Cardiac muscle cell (in vitro differentiated cells and primary cell): ENCODE measurements around the gene IFT81. TPM values are rescaled to one million over a fixed set of nuclear protein-coding genes. Genes with fewer than 3 reads are reported as not detected.

Experiments
- DNase-seq, 2 donors: peaks; one replicate each; pipeline versions ENCODE4 v3.0.0 to v3.0.0-alpha.2; 2010 to 2017; ENCODE audit warnings: low read depth in 1 of 2, low spot score in 1 of 2
- H3K27ac ChIP-seq: fragments of 200-600 bp; sonication (generic); 2 replicates; pipeline ENCODE4 v1.5.1; 2016
- H3K27me3 ChIP-seq: fragments of 200-600 bp; sonication (generic); 2 replicates; pipeline ENCODE4 v1.6.0; 2016; ENCODE audit warnings: control low read depth
- H3K36me3 ChIP-seq: fragments of 200-600 bp; sonication (generic); 2 replicates; pipeline ENCODE4 v1.5.1; 2016; ENCODE audit warnings: control low read depth
- H3K4me1 ChIP-seq: fragments of 200-600 bp; sonication (generic); 2 replicates; pipeline ENCODE4 v1.8.1; 2017; ENCODE audit warnings: low read depth, mild to moderate bottlenecking, mixed run types
- H3K4me3 ChIP-seq: fragments of 200-600 bp; sonication (generic); 2 replicates; pipeline ENCODE4 v1.5.1; 2016; ENCODE audit warnings: mild to moderate bottlenecking
- H3K9me3 ChIP-seq: fragments of 200-600 bp; sonication (generic); 2 replicates; pipeline ENCODE4 v1.5.1; 2017; ENCODE audit warnings: low read depth, mild to moderate bottlenecking, control low read depth
- polyA plus RNA-seq: library from polyadenylated mRNA; unstranded; fragments of >200 nt; fragmentation: Nextera tagmentation; extraction: Ambion mirVana; gene quantifications from 2 replicates; pipeline ENCODE4 v1.2.1, GENCODE V29; 2016
- total RNA-seq: library from RNA; depleted of rRNA; stranded (reverse); fragments of >200 nt; gene quantifications from 2 replicates; pipeline ENCODE4 v1.2.3, GENCODE V29; 2016
- TF ChIP-seq, protein P1 (sequence below): IDR thresholded peaks from 2 replicates; pipeline ENCODE4 v1.5.1; 2012; ENCODE audit warnings: low read depth, mild to moderate bottlenecking, low read length

IFT81 gene
- total and polyA plus RNA-seq, 2 experiments from 2014 or later, result 30.0 to 42.6 TPM

DNA sequence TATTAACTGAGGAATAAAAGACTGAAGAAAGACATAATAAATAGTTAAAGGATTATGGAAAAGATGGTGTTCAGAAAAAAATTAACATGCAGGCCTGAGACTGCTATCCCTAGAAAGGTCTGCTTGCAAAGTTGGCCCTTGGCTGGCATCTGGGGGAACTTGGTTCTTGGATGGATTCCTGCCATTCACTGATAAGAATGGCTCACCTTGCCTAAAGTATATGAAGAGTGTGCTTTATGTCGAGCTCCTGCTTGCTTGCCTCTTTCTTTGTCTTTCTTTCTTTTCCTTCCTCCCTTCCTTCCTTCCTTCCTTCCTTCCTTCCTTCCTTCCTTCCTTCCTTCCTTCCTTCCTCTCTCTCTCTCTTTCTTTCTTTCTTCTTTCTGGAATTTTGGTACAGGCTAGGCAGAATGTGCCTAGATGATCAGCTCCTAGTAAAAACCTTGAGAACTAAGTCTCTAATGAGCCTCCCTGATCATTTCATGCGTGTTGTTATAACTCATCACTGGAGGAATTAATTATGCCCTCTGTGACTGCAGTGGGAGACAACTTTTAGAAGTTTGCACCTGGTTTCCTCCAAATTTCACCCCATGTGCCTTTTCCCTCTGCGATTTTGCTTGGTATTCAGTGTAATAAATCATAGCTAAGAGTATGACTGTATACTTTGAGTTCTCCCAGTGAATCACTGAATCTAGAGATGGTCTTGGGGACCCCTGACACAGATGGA is 44.7 kb downstream of the IFT81 start:
- peaks cover 16% of the 10 kb centered on the region for H3K4me1 ChIP-seq
- TF ChIP-seq, protein P1, sequence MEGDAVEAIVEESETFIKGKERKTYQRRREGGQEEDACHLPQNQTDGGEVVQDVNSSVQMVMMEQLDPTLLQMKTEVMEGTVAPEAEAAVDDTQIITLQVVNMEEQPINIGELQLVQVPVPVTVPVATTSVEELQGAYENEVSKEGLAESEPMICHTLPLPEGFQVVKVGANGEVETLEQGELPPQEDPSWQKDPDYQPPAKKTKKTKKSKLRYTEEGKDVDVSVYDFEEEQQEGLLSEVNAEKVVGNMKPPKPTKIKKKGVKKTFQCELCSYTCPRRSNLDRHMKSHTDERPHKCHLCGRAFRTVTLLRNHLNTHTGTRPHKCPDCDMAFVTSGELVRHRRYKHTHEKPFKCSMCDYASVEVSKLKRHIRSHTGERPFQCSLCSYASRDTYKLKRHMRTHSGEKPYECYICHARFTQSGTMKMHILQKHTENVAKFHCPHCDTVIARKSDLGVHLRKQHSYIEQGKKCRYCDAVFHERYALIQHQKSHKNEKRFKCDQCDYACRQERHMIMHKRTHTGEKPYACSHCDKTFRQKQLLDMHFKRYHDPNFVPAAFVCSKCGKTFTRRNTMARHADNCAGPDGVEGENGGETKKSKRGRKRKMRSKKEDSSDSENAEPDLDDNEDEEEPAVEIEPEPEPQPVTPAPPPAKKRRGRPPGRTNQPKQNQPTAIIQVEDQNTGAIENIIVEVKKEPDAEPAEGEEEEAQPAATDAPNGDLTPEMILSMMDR, result no peak
- H3K9me3 ChIP-seq, result no peaks in the 10 kb centered on the region
- H3K27me3 ChIP-seq, result no peaks in the 10 kb centered on the region
- peaks cover 15% of the 10 kb centered on the region for H3K36me3 ChIP-seq
- no peak overlapping the region for H3K4me3 ChIP-seq
- no peak overlapping the region for H3K27ac ChIP-seq
- DNase-seq, result no peak

DNA sequence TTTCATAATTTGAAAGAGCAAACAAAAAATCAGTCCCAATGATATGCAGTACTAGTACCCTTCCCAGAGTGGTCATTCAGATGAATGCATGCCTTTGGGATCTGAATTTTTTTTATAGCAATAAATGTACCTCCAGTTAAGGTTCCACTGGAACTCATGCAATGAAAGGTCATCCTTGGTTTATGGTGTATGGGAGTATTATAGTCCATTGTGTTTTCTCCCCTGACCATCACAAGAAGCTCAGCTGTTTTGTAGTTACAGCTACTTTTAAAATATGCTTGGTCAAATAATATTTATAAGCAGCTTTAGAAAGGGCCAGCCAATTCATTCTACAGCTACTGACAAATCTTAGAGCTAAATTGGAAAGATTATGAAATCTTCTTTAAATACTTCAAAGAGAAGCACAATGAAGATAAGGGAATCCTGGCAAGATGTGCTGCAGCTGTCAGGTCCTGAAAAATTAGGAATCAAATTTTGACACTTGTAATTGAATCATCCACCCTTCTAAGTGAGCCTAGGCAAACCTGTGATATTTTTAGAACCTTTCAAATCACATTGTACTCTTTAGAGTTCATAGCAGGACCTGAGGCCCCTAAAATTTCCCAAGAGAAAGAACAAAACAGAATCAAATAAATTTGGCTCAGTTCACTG is 46.5 kb downstream of the IFT81 start:
- DNase-seq, result no peak
- H3K27ac ChIP-seq, result peak overlapping the region; percentile 63
- TF ChIP-seq, protein P1, result no peak
- H3K9me3 ChIP-seq, result no peaks in the 10 kb centered on the region
- H3K4me1 ChIP-seq, result peaks cover 16% of the 10 kb centered on the region
- peaks cover 5% of the 10 kb centered on the region for H3K36me3 ChIP-seq
- H3K4me3 ChIP-seq, result no peak overlapping the region
- no peaks in the 10 kb centered on the region for H3K27me3 ChIP-seq

DNA sequence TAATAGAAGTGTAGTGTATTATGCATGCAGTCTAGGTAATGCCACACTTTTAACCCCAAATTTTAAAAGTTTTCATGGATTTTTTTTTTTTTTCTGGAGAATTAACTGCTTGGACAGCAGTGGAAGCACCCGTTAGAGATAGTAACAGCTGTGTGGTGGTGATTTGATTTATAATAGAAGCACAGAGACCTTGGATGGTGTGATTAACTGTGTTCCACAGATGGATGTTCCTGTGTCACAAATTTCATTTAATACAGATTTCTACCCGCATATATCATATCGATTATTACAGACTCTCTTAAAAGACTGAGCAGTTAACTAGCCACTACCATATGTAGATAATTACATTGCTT is 47.0 kb downstream of the IFT81 start:
- TF ChIP-seq, protein P1, result no peak
- Histone ChIP-seq H3K4me3 (no peak overlapping the region), H3K27ac (peak overlapping the region; percentile 63), H3K27me3 (no peaks in the 10 kb centered on the region), H3K9me3 (no peaks in the 10 kb centered on the region), H3K36me3 (peaks cover 5% of the 10 kb centered on the region), H3K4me1 (peaks cover 16% of the 10 kb centered on the region)
- DNase-seq, result no peak

DNA sequence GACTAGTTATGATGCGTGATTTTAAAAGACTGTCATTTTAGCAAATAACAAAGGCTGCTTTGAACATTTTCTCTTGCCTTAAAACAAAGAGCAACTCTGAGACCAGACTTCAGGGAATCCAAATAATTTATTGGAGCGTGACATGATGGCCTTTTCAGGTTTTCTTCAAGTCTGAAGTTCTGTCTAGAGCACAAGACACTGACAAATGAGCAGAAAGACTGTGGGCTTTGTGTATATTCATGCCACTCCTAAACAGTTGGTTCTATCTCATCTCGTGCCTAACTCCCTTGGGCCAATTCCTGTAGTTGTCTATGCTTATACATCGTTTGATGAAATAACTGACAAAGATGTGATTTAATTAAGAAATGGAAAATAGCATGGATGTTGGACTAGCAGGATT is 47.5 kb downstream of the IFT81 start:
- Histone ChIP-seq H3K4me3 (no peak overlapping the region), H3K9me3 (no peaks in the 10 kb centered on the region), H3K4me1 (peaks cover 19% of the 10 kb centered on the region), H3K27me3 (no peaks in the 10 kb centered on the region), H3K27ac (peak overlapping the region; percentile 63), H3K36me3 (peaks cover 5% of the 10 kb centered on the region)
- no peak for DNase-seq
- TF ChIP-seq, protein P1, result no peak

DNA sequence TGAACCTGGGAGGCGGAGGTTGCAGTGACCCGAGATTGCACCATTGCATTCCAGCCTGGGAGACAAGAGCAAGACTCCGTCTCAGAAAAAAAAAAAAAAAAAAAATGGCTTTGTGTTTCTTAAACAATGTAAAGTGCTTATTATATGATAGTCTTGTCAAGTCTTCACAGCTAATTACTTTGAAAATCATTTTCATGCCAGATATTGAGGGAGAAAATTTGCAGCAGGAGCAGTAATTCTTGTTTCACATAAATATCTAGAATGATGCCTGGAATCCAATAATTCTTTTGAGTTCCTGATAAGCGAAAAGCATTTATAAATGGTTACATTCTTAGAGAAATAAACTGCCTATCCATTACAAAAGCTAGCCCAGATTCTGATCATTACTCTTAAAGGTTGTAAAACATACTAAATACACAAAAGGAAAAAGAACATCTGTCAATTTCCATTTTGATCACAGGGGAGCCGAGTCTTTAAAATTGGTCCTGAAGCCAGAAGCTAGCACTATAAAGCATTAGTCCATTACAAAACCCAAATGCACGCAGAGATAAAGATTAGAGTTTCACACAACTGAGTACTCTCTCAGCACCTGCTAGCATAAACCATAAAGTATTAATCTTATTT is 50.3 kb downstream of the IFT81 start:
- Histone ChIP-seq H3K9me3 (no peaks in the 10 kb centered on the region), H3K27ac (peak overlapping the region; percentile 71), H3K4me3 (no peak overlapping the region), H3K4me1 (peaks cover 22% of the 10 kb centered on the region), H3K36me3 (no peaks in the 10 kb centered on the region), H3K27me3 (no peaks in the 10 kb centered on the region)
- TF ChIP-seq, protein P1, result no peak
- DNase-seq, result no peak
